WTC11 (cell line): ENCODE measurements around the gene EVI5L. TPM values are rescaled to one million over a fixed set of nuclear protein-coding genes. Genes with fewer than 3 reads are reported as not detected.

ENCODE experiments used
- ATAC-seq: fragments of 200-7000 bp; cut with Tn5 transposase; 2 replicates; pipeline ENCODE4 v1.10.0; 2021; ENCODE audit warnings: mild to moderate bottlenecking, moderate library complexity
- CTCF ChIA-PET: fragments of 300-600 bp; sonication (Branson Sonifier 250); formaldehyde crosslinking; loops from one replicate; lab custom pipeline; 2021; ENCODE audit warnings: antibody characterized with exemption; lab: Charles Lee
- POLR2A ChIA-PET: fragments of 350-600 bp; sonication (Branson Sonifier 250); formaldehyde crosslinking; loops from one replicate; lab custom pipeline; 2021; ENCODE audit warnings: antibody characterized with exemption; lab: Charles Lee
- DNase-seq: peaks from one replicate; pipeline ENCODE4 v3.0.0; 2021; ENCODE audit warnings: low spot score
- H3K27ac Mint-ChIP-seq: 2 replicates; pipeline ENCODE4 v1.8.0; 2021; ENCODE audit warnings: mixed read lengths
- H3K27me3 Mint-ChIP-seq: 2 replicates; pipeline ENCODE4 v1.8.0; 2021; ENCODE audit warnings: low read depth, mild to moderate bottlenecking, moderate library complexity, mixed read lengths
- H3K36me3 Mint-ChIP-seq: 2 replicates; pipeline ENCODE4 v1.8.0; 2021; ENCODE audit warnings: mixed read lengths
- H3K4me1 Mint-ChIP-seq: 2 replicates; pipeline ENCODE4 v1.8.0; 2022; ENCODE audit warnings: mixed read lengths
- H3K4me3 Mint-ChIP-seq: 2 replicates; pipeline ENCODE4 v1.8.0; 2021; ENCODE audit warnings: mild to moderate bottlenecking, moderate library complexity, mixed read lengths
- H3K9me3 Mint-ChIP-seq: 2 replicates; pipeline ENCODE4 v1.8.0; 2021; ENCODE audit warnings: mixed read lengths
- AR ChIP-seq: fragments of 250-450 bp; sonication (Bioruptor Pico); IDR thresholded peaks from 2 replicates; pipeline ENCODE4 v1.9.0; 2021; ENCODE audit warnings: mild to moderate bottlenecking
- CREB1 ChIP-seq: sonication (generic); formaldehyde crosslinking; IDR thresholded peaks from 2 replicates; pipeline ENCODE4 v1.8.0; 2023; ENCODE audit warnings: mild to moderate bottlenecking, missing genetic modification reagents
- CREM ChIP-seq: sonication (generic); formaldehyde crosslinking; IDR thresholded peaks from 2 replicates; pipeline ENCODE4 v1.8.1; 2022; ENCODE audit warnings: mild to moderate bottlenecking, missing genetic modification reagents, moderate library complexity
- FOXP4 ChIP-seq: sonication (generic); formaldehyde crosslinking; IDR thresholded peaks from 2 replicates; pipeline ENCODE4 v1.8.0; 2022; ENCODE audit warnings: mild to moderate bottlenecking, missing genetic modification reagents
- GTF2I ChIP-seq: fragments of 250-450 bp; sonication (Bioruptor Pico); conservative IDR thresholded peaks from 2 replicates; pipeline ENCODE4 v1.4.0; 2021; ENCODE audit warnings: mild to moderate bottlenecking
- MAX ChIP-seq: sonication (generic); formaldehyde crosslinking; IDR thresholded peaks from 2 replicates; pipeline ENCODE4 v1.8.0; 2022; ENCODE audit warnings: mild to moderate bottlenecking, missing genetic modification reagents
- MYBL2 ChIP-seq: sonication (generic); formaldehyde crosslinking; IDR thresholded peaks from 2 replicates; pipeline ENCODE4 v1.8.1; 2023; ENCODE audit warnings: mild to moderate bottlenecking, moderate library complexity, missing genetic modification reagents
- OVOL2 ChIP-seq: fragments of 250-450 bp; sonication (Bioruptor Pico); IDR thresholded peaks from 2 replicates; pipeline ENCODE4 v1.9.0; 2021; ENCODE audit warnings: mild to moderate bottlenecking, borderline replicate concordance
- RORB ChIP-seq: fragments of 250-450 bp; sonication (Bioruptor Pico); IDR thresholded peaks from 2 replicates; pipeline ENCODE4 v1.9.0; 2021; ENCODE audit warnings: mild to moderate bottlenecking
- SP1 ChIP-seq: sonication (generic); formaldehyde crosslinking; conservative IDR thresholded peaks from 2 replicates; pipeline ENCODE4 v1.8.1; 2022; ENCODE audit warnings: missing genetic modification reagents
- ZBTB21 ChIP-seq: sonication (generic); formaldehyde crosslinking; IDR thresholded peaks from 2 replicates; pipeline ENCODE4 v1.8.1; 2023; ENCODE audit warnings: mild to moderate bottlenecking, missing genetic modification reagents, borderline replicate concordance
- ZNF138 ChIP-seq: sonication (generic); formaldehyde crosslinking; conservative IDR thresholded peaks from 2 replicates; pipeline ENCODE4 v1.8.1; 2022; ENCODE audit warnings: mild to moderate bottlenecking, moderate library complexity, missing genetic modification reagents
- ZNF232 ChIP-seq: sonication (generic); formaldehyde crosslinking; IDR thresholded peaks from 2 replicates; pipeline ENCODE4 v1.8.0; 2022; ENCODE audit warnings: mild to moderate bottlenecking, missing genetic modification reagents
- ZNF423 ChIP-seq: fragments of 250-450 bp; sonication (Bioruptor Pico); IDR thresholded peaks from 2 replicates; pipeline ENCODE4 v2.1.2; 2022; ENCODE audit warnings: mild to moderate bottlenecking, moderate library complexity
- total RNA-seq: library from RNA; stranded (reverse); gene quantifications from 3 replicates; pipeline ENCODE4 v1.2.3, GENCODE V29; 2021
- TF ChIP-seq, protein P1 (sequence below): sonication (generic); formaldehyde crosslinking; IDR thresholded peaks from 2 replicates; pipeline ENCODE4 v1.8.0; 2022; ENCODE audit warnings: mild to moderate bottlenecking, missing genetic modification reagents
- TF ChIP-seq, protein P2 (sequence below): sonication (generic); formaldehyde crosslinking; IDR thresholded peaks from 2 replicates; pipeline ENCODE4 v1.8.1; 2023; ENCODE audit warnings: mild to moderate bottlenecking, missing genetic modification reagents, moderate library complexity
- TF ChIP-seq, protein P3 (sequence below): sonication (generic); formaldehyde crosslinking; IDR thresholded peaks from 2 replicates; pipeline ENCODE4 v1.8.1; 2023; ENCODE audit warnings: mild to moderate bottlenecking, missing genetic modification reagents, moderate library complexity

The EVI5L gene
- total RNA-seq, 1 experiment from 2014 or later = 10.5 TPM

- DNase-seq = peak; percentile 21
- Mint-ChIP-seq H3K9me3 (peaks cover 16% of the 10 kb centered on the region), H3K4me1 (peaks cover 12% of the 10 kb centered on the region)
- ATAC-seq = peak; percentile 27
- TF ChIP-seq MYBL2 (CRISPR knock-in tag) (no peak), MAX (CRISPR knock-in tag) (peak; percentile 47; the same call in 1 of the 2 replicates)
- TF ChIP-seq, all 79 proteins: peak for 1
- no peaks in the 10 kb centered on the region for H3K36me3 Mint-ChIP-seq
- H3K27me3 Mint-ChIP-seq = peaks cover 68% of the 10 kb centered on the region
- H3K4me3 Mint-ChIP-seq = peak overlapping the region; percentile 76
- H3K27ac Mint-ChIP-seq = no peak overlapping the region
- ChIA-PET CTCF (interaction anchor here (0.6 to 3.4 kb wide), 4 partner anchors 11 to 720 kb away, joined by 3 to 37 read pairs (median 11); partner anchors contain the start of gene TRAPPC5), POLR2A (interaction anchor here (0.6 to 0.7 kb wide), 2 partner anchors 23 to 114 kb away, joined by 3 read pairs; no protein-coding TSS in a partner anchor)
Measured at GRCh38 chr19:7788933-7789323, 41.1 kb upstream of the EVI5L start.

DNA sequence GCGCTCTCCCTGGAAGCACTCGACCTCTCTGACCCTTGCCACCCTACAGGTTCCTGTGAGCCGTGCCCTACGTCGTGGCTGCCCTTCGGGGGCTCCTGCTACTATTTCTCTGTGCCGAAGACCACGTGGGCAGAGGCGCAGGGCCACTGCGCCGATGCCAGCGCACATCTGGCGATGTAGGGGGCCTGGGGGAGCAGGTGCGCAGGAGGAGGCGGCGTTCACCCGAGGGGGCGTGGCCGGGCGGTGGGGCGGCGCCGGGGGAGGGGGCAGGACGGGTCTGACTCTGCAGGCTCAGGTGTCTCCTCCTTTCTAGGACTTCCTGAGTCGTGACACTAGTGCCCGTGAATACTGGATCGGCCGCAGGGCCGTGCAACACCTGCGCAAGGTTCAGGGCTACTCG, 40.6 kb upstream of the EVI5L start:
- Mint-ChIP-seq H3K4me1 (peaks cover 12% of the 10 kb centered on the region), H3K27me3 (peaks cover 69% of the 10 kb centered on the region), H3K4me3 (peak overlapping the region; percentile 76), H3K36me3 (no peaks in the 10 kb centered on the region), H3K9me3 (peaks cover 20% of the 10 kb centered on the region), H3K27ac (no peak overlapping the region)
- ATAC-seq (peak; percentile 75), DNase-seq (peak; percentile 87)
- ChIA-PET CTCF (interaction anchor here (0.7 to 3.4 kb wide), 3 partner anchors 10 to 720 kb away, joined by 3 to 37 read pairs (median 19); partner anchors contain the start of gene TRAPPC5), POLR2A (interaction anchor here (0.7 kb wide), 1 partner anchor 23 kb away, joined by 3 read pairs; no protein-coding TSS in a partner anchor)
- 0 out of 2 replicates have a peak, but pooled peaks have one; percentile 24 for TF ChIP-seq FOXP4 (CRISPR knock-in tag)
- peak; percentile 67; the same call in 1 of the 2 replicates for TF ChIP-seq MAX (CRISPR knock-in tag)
- TF ChIP-seq ZNF423 (CRISPR knock-in tag) = no peak
- TF ChIP-seq, protein P1, sequence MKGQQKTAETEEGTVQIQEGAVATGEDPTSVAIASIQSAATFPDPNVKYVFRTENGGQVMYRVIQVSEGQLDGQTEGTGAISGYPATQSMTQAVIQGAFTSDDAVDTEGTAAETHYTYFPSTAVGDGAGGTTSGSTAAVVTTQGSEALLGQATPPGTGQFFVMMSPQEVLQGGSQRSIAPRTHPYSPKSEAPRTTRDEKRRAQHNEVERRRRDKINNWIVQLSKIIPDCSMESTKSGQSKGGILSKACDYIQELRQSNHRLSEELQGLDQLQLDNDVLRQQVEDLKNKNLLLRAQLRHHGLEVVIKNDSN = peak; percentile 63; the same call in 1 of the 2 replicates
- TF ChIP-seq GTF2I = no peak
- TF ChIP-seq ZBTB21 (CRISPR knock-in tag) = no peak
- TF ChIP-seq, protein P2, sequence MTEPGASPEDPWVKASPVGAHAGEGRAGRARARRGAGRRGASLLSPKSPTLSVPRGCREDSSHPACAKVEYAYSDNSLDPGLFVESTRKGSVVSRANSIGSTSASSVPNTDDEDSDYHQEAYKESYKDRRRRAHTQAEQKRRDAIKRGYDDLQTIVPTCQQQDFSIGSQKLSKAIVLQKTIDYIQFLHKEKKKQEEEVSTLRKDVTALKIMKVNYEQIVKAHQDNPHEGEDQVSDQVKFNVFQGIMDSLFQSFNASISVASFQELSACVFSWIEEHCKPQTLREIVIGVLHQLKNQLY (CRISPR knock-in tag) = no peak
- TF ChIP-seq AR (CRISPR knock-in tag) = no peak
- TF ChIP-seq, protein P3, sequence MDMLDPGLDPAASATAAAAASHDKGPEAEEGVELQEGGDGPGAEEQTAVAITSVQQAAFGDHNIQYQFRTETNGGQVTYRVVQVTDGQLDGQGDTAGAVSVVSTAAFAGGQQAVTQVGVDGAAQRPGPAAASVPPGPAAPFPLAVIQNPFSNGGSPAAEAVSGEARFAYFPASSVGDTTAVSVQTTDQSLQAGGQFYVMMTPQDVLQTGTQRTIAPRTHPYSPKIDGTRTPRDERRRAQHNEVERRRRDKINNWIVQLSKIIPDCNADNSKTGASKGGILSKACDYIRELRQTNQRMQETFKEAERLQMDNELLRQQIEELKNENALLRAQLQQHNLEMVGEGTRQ (CRISPR knock-in tag) = peak; percentile 70

DNA sequence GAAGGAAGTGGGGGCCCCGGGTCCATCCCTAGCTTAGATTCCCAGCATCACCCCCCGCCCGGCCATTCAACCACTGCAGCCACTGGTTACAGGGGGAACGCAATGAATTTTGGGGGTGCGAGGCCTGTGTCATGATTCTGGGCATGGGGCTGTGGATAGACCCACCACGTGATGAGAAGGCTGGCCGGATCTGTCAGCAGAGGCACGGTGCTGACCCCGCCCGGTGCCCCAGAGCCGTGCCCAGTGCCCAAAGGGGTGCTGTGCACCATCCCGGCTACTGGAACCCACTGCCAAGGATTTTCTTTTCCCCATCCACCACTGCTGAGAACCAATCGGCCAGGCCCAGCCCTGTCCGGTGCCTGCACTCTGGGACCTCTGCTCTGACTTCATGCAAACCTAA, 39.6 kb upstream of the EVI5L start:
- Mint-ChIP-seq H3K27ac (no peak overlapping the region), H3K4me1 (peaks cover 12% of the 10 kb centered on the region)
- CTCF ChIA-PET = interaction anchor here (0.9 to 1.6 kb wide), 2 partner anchors 10 to 110 kb away, joined by 4 to 6 read pairs; partner anchors contain the start of gene TRAPPC5
- TF ChIP-seq SP1 (CRISPR knock-in tag) = no peak
- no peak for TF ChIP-seq OVOL2
- no peak for TF ChIP-seq CREB1 (CRISPR knock-in tag)
- TF ChIP-seq CREM (CRISPR knock-in tag) = no peak
- no peak for TF ChIP-seq AR (CRISPR knock-in tag)
- no peak for TF ChIP-seq ZNF232 (CRISPR knock-in tag)
- no peak for TF ChIP-seq RORB (CRISPR knock-in tag)
- TF ChIP-seq ZNF138 (CRISPR knock-in tag) = no peak

More for the DNA sequence above, 39.6 kb upstream of the EVI5L start:
- peaks cover 14% of the 10 kb centered on the region for H3K9me3 Mint-ChIP-seq
- no peak overlapping the region for H3K4me3 Mint-ChIP-seq
- POLR2A ChIA-PET = no interaction called here
- DNase-seq (no peak), ATAC-seq (no peak)
- peaks cover 62% of the 10 kb centered on the region for H3K27me3 Mint-ChIP-seq
- no peaks in the 10 kb centered on the region for H3K36me3 Mint-ChIP-seq
